CD4-positive, alpha-beta T cell treated with Interleukin-4 for 1 hour (primary cell): ENCODE measurements around the gene NDUFA8.

Source experiments
- DNase-seq, 2 donors: peaks; one replicate each; pipeline ENCODE4 v3.0.0-alpha.2; 2020 to 2022

The NDUFA8 gene

GRCh38 chr9:122159026-122159924 is at the start of gene NDUFA8, which contains the start of gene MORN5:
Gene NDUFA8 (minus strand): TSS chr9:122159779. CDS start chr9:122159677, 102 bp downstream.
Gene MORN5 (plus strand): TSS chr9:122159908. CDS start chr9:122159973, 65 bp downstream.
- peak; percentile 96 to 97 for DNase-seq

GRCh38 chr9:122207096-122207495 is 47.5 kb upstream of the NDUFA8 start:
- no peak for DNase-seq

- no peak for DNase-seq
Measured at GRCh38 chr9:122206118-122207046, 46.8 kb upstream of the NDUFA8 start.

GRCh38 chr9:122205176-122205575 is 45.6 kb upstream of the NDUFA8 start:
- DNase-seq = no peak

- DNase-seq = no peak
Measured at GRCh38 chr9:122204491-122204890, 44.9 kb upstream of the NDUFA8 start.

- no peak for DNase-seq
Measured at GRCh38 chr9:122204055-122204454, 44.5 kb upstream of the NDUFA8 start.

GRCh38 chr9:122202111-122202510 is 42.5 kb upstream of the NDUFA8 start:
- DNase-seq = no peak

- no peak for DNase-seq
Measured at GRCh38 chr9:122201641-122202040, 42.1 kb upstream of the NDUFA8 start.

- no peak for DNase-seq
Measured at GRCh38 chr9:122200960-122201595, 41.5 kb upstream of the NDUFA8 start.

- no peak for DNase-seq
Measured at GRCh38 chr9:122197882-122198281, 38.3 kb upstream of the NDUFA8 start.

GRCh38 chr9:122197426-122197825 is 37.8 kb upstream of the NDUFA8 start:
- no peak for DNase-seq

GRCh38 chr9:122195875-122196274 is 36.3 kb upstream of the NDUFA8 start:
- DNase-seq = no peak

- no peak for DNase-seq
Measured at GRCh38 chr9:122193651-122194050, 34.1 kb upstream of the NDUFA8 start.

- DNase-seq = no peak
Measured at GRCh38 chr9:122192914-122193525, 33.4 kb upstream of the NDUFA8 start.

GRCh38 chr9:122192261-122192875 is 32.8 kb upstream of the NDUFA8 start:
- DNase-seq = no peak

- no peak for DNase-seq
Measured at GRCh38 chr9:122191584-122191983, 32.0 kb upstream of the NDUFA8 start.

GRCh38 chr9:122190597-122191381 is 31.2 kb upstream of the NDUFA8 start:
- no peak for DNase-seq

- DNase-seq = no peak
Measured at GRCh38 chr9:122188369-122188768, 28.8 kb upstream of the NDUFA8 start.

GRCh38 chr9:122186777-122187470 is 27.3 kb upstream of the NDUFA8 start:
- DNase-seq = no peak

GRCh38 chr9:122186301-122186700 is 26.7 kb upstream of the NDUFA8 start:
- no peak for DNase-seq

GRCh38 chr9:122184551-122184950 is 25.0 kb upstream of the NDUFA8 start:
- no peak for DNase-seq
